Panc1 (cell line): ENCODE data around the gene DIP2C. TPM values are rescaled to one million over a fixed set of nuclear protein-coding genes. Genes with fewer than 3 reads are reported as not detected.

Experiments
- ATAC-seq: fragments of 200-7000 bp; cut with Tn5 transposase; 2 replicates; pipeline ENCODE4 v1.9.1; 2020; ENCODE audit warnings: mild to moderate bottlenecking, moderate library complexity
- BruUV-seq: library from RNA; stranded (reverse); fragments of 400-500 nt; replicated peaks from 2 replicates; lab custom pipeline; 2021; lab: Mats Ljungman, UMichigan
- CTCF ChIA-PET: fragments of 300-600 bp; sonication (Branson Sonifier 250); formaldehyde crosslinking; loops from one replicate; lab custom pipeline; 2022; ENCODE audit warnings: antibody characterized with exemption; lab: Charles Lee
- POLR2A ChIA-PET: fragments of 300-600 bp; sonication (Branson Sonifier 250); formaldehyde crosslinking; loops from one replicate; lab custom pipeline; 2022; ENCODE audit warnings: antibody characterized with exemption; lab: Charles Lee
- DNase-seq: peaks from one replicate; pipeline ENCODE4 v3.0.0-alpha.2; 2010; ENCODE audit warnings: low read depth, low spot score
- H3K27ac ChIP-seq: 2 replicates; pipeline ENCODE4 v1.5.1; 2011; ENCODE audit warnings: mild to moderate bottlenecking, low read length, inconsistent platforms
- H3K27me3 ChIP-seq: fragments of 200-500 bp; sonication (Bioruptor generic); 2 replicates; pipeline ENCODE4 v1.6.0; 2014; ENCODE audit warnings: low read length, inconsistent platforms; ENCODE audit not compliant: control insufficient read depth, insufficient read depth
- H3K36me3 ChIP-seq: fragments of 200-500 bp; sonication (Bioruptor generic); 2 replicates; pipeline ENCODE4 v1.5.1; 2014; ENCODE audit warnings: inconsistent platforms, mild to moderate bottlenecking, low read length, moderate library complexity; ENCODE audit not compliant: control insufficient read depth, insufficient read depth
- H3K4me1 ChIP-seq: 2 replicates; pipeline ENCODE4 v1.5.1; 2011; ENCODE audit warnings: inconsistent platforms, mild to moderate bottlenecking, low read length, moderate library complexity; ENCODE audit not compliant: control insufficient read depth, insufficient read depth
- H3K4me3 ChIP-seq, 2 experiments: 2 replicates each; pipeline ENCODE4 v1.5.1; 2011 to 2012; ENCODE audit warnings: low read depth in 2 of 2, low read length in 2 of 2, mild to moderate bottlenecking in 2 of 2, inconsistent platforms in 1 of 2, moderate library complexity in 1 of 2
- H3K9me3 ChIP-seq: fragments of 200-500 bp; sonication (Bioruptor generic); 2 replicates; pipeline ENCODE4 v1.5.1; 2014; ENCODE audit warnings: low read depth, mild to moderate bottlenecking, inconsistent platforms, low read length, moderate library complexity; ENCODE audit not compliant: control insufficient read depth, insufficient read depth
- CTCF ChIP-seq: fragments of 450-650 bp; IDR thresholded peaks from 2 replicates; pipeline ENCODE4 v1.5.1; 2017; ENCODE audit warnings: mild to moderate bottlenecking
- POLR2AphosphoS5 ChIP-seq: IDR thresholded peaks from 2 replicates; pipeline ENCODE4 v1.6.1; 2012; ENCODE audit warnings: mild to moderate bottlenecking, low read depth, low read length, moderate library complexity
- SIN3A ChIP-seq: IDR thresholded peaks from 2 replicates; pipeline ENCODE4 v1.6.1; 2012; ENCODE audit warnings: low read depth, mild to moderate bottlenecking, low read length, moderate library complexity, borderline replicate concordance; ENCODE audit not compliant: insufficient read depth
- TCF7L2 ChIP-seq: IDR thresholded peaks from 2 replicates; pipeline ENCODE4 v1.6.1; 2011; ENCODE audit warnings: mild to moderate bottlenecking, low read depth, low read length, inconsistent platforms
- in situ Hi-C: cut with HindIII; loops from 2 replicates; pipeline ENCODE4 v1.10.0; 2016; ENCODE audit warnings: low sequenced_read_pairs, low pct_unique_long_range_greater_than_20kb
- intact Hi-C: fragments of 100-400 bp; cut with micrococcal nuclease; formaldehyde crosslinking; loops from one replicate; pipeline ENCODE4 v1.10.0; 2022; ENCODE audit not compliant: unreplicated experiment
- total RNA-seq: library from RNA; stranded (reverse); gene quantifications from one replicate; pipeline ENCODE4 v1.2.1, GENCODE V29; 2021; ENCODE audit not compliant: unreplicated experiment
- TF ChIP-seq, protein P1 (sequence below), 2 experiments: IDR thresholded peaks; 2 replicates each; pipeline ENCODE4 v1.6.1; 2011 to 2012; ENCODE audit warnings: low read depth in 2 of 2, control low read depth in 1 of 2, low read length in 1 of 2, mild to moderate bottlenecking in 1 of 2, moderate library complexity in 1 of 2; ENCODE audit not compliant: insufficient read depth in 1 of 2

DIP2C gene
- total RNA-seq, 1 experiment from 2014 or later: 13.2 TPM

DNA sequence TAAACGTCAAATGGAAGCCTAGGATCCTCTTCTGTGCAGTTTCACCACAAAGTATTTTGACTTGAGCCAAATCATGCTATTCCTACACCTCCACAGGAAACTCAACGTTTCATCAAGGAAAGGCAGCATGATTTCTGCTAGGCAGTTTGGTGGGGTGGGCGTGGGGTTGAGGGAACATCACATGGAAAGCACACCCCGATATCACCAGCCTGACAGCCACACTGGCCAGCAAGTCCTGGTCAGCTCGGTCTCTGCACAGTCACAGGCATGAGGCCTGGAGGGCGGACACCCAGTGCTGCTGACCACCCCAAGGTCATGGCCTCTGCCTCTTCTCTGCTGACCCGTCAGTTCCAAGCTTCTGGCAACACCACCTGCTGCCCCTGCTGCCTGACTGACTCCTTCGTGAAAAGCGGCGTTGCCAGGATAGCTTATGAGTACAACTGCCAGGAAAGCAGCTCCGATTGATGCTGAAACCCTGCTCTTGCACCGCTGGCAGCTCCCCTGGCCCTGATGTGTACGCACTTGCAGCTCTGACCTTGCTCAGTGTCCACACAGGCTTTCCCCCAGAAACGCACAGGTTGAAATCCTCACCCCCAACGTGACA is 171.5 kb downstream of the DIP2C start:
- POLR2A ChIA-PET: no interaction called here
- Histone ChIP-seq H3K4me1 (peaks cover 3% of the 10 kb centered on the region; the same call in 1 of the 2 replicates), H3K36me3 (no peaks in the 10 kb centered on the region), H3K27me3 (no peaks in the 10 kb centered on the region), H3K27ac (no peak overlapping the region), H3K9me3 (no peaks in the 10 kb centered on the region), H3K4me3 (no peak overlapping the region)
- BruUV-seq: no TSS peak
- in situ Hi-C loops (no loop called here), intact Hi-C loops (loop anchor here (10.0 kb wide), 1 partner anchor 147 kb away; no protein-coding TSS in a partner anchor)
- no peak for TF ChIP-seq POLR2AphosphoS5
- TF ChIP-seq, protein P1, sequence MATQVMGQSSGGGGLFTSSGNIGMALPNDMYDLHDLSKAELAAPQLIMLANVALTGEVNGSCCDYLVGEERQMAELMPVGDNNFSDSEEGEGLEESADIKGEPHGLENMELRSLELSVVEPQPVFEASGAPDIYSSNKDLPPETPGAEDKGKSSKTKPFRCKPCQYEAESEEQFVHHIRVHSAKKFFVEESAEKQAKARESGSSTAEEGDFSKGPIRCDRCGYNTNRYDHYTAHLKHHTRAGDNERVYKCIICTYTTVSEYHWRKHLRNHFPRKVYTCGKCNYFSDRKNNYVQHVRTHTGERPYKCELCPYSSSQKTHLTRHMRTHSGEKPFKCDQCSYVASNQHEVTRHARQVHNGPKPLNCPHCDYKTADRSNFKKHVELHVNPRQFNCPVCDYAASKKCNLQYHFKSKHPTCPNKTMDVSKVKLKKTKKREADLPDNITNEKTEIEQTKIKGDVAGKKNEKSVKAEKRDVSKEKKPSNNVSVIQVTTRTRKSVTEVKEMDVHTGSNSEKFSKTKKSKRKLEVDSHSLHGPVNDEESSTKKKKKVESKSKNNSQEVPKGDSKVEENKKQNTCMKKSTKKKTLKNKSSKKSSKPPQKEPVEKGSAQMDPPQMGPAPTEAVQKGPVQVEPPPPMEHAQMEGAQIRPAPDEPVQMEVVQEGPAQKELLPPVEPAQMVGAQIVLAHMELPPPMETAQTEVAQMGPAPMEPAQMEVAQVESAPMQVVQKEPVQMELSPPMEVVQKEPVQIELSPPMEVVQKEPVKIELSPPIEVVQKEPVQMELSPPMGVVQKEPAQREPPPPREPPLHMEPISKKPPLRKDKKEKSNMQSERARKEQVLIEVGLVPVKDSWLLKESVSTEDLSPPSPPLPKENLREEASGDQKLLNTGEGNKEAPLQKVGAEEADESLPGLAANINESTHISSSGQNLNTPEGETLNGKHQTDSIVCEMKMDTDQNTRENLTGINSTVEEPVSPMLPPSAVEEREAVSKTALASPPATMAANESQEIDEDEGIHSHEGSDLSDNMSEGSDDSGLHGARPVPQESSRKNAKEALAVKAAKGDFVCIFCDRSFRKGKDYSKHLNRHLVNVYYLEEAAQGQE (IDR thresholded peaks at IDR 0.05; ENCODE audit: insufficient read depth in 1 of 2, low read depth in 2 of 2, low read length in 1 of 2): no peak
- no peak for TF ChIP-seq CTCF
- TF ChIP-seq TCF7L2: no peak
- TF ChIP-seq SIN3A: no peak
- no peak for ATAC-seq
- CTCF ChIA-PET: no interaction called here
- DNase-seq: no peak

GRCh38 chr10:517241-517830 is 172.1 kb downstream of the DIP2C start:
- no peaks in the 10 kb centered on the region for H3K36me3 ChIP-seq
- H3K27ac ChIP-seq: no peak overlapping the region
- POLR2A ChIA-PET: no interaction called here
- H3K9me3 ChIP-seq: no peaks in the 10 kb centered on the region
- no peak for DNase-seq
- no peak for TF ChIP-seq SIN3A
- TF ChIP-seq, protein P1 (IDR thresholded peaks at IDR 0.05; ENCODE audit: insufficient read depth in 1 of 2, low read depth in 2 of 2, low read length in 1 of 2): no peak
- TF ChIP-seq TCF7L2: no peak
- TF ChIP-seq CTCF: no peak
- no peak for TF ChIP-seq POLR2AphosphoS5
- no TSS peak for BruUV-seq
- intact Hi-C loops: loop anchor here (10.0 kb wide), 1 partner anchor 147 kb away; no protein-coding TSS in a partner anchor
- peaks cover 3% of the 10 kb centered on the region; the same call in 1 of the 2 replicates for H3K4me1 ChIP-seq
- ATAC-seq: no peak
- H3K27me3 ChIP-seq: no peaks in the 10 kb centered on the region
- CTCF ChIA-PET: no interaction called here
- in situ Hi-C loops: no loop called here
- H3K4me3 ChIP-seq: no peak overlapping the region
